AG09319 (cell line): Measurements from ENCODE around the gene MAFG.

Experiments used
- DNase-seq: peaks from one replicate; pipeline ENCODE4 v3.0.0-alpha.2; 2010; ENCODE audit warnings: low read depth; ENCODE audit errors: extremely low read depth
- CTCF ChIP-seq: IDR thresholded peaks from 2 replicates; pipeline ENCODE4 v1.5.1; 2011; ENCODE audit warnings: low read depth, mild to moderate bottlenecking, inconsistent platforms, low read length, moderate library complexity

MAFG gene

GRCh38 chr17:81917565-81918332, 9.8 kb downstream of the MAFG start, which contains the start of gene SIRT7:
SIRT7 (minus strand) TSS chr17:81918176; CDS start chr17:81918131, 45 bp downstream.
- no peak for TF ChIP-seq CTCF
- DNase-seq = no peak

- TF ChIP-seq CTCF = no peak
- DNase-seq = no peak
Observed at GRCh38 chr17:81916234-81917001, 11.1 kb downstream of the MAFG start.

- no peak for TF ChIP-seq CTCF
- DNase-seq = no peak
Observed at GRCh38 chr17:81915331-81915730, 12.2 kb downstream of the MAFG start.

GRCh38 chr17:81914103-81914850, 13.3 kb downstream of the MAFG start:
- no peak for TF ChIP-seq CTCF

GRCh38 chr17:81913394-81914102, 14.0 kb downstream of the MAFG start:
- no peak for DNase-seq
- no peak for TF ChIP-seq CTCF

More at GRCh38 chr17:81914103-81914850, 13.3 kb downstream of the MAFG start:
- no peak for DNase-seq

GRCh38 chr17:81912441-81913309, 14.9 kb downstream of the MAFG start:
- no peak for DNase-seq
- no peak for TF ChIP-seq CTCF
